HG03342 (cell line): ENCODE results near the gene NOP16.
"Not testable (repeated sequence)": the region's sequence is repeated elsewhere in the genome, so short reads cannot be mapped to it uniquely, and the experiment has no call there.

ENCODE experiments used
- ATAC-seq: cut with Tn5 transposase; IDR thresholded peaks from one replicate; pipeline ENCODE4 v1.9.1; 2021; ENCODE audit warnings: mild to moderate bottlenecking, moderate library complexity; ENCODE audit not compliant: unreplicated experiment

The NOP16 gene

GRCh38 chr5:176410486-176411180 lies 22.2 kb upstream of the NOP16 start:
- no peak for ATAC-seq

GRCh38 chr5:176409765-176410164 lies 21.4 kb upstream of the NOP16 start:
- ATAC-seq = no peak

GRCh38 chr5:176408590-176408989 lies 20.2 kb upstream of the NOP16 start:
- ATAC-seq = no peak

GRCh38 chr5:176408252-176408573 lies 19.8 kb upstream of the NOP16 start:
- not testable (repeated sequence) for ATAC-seq

GRCh38 chr5:176407456-176408251 lies 19.3 kb upstream of the NOP16 start:
- ATAC-seq = no peak

- ATAC-seq = no peak
These were observed 18.1 kb upstream of the NOP16 start for GRCh38 chr5:176406436-176407052.

- ATAC-seq = no peak
These were observed 17.4 kb upstream of the NOP16 start for GRCh38 chr5:176405656-176406435.

GRCh38 chr5:176401281-176402205 lies 13.1 kb upstream of the NOP16 start:
- ATAC-seq = no peak

- no peak for ATAC-seq
These were observed 12.2 kb upstream of the NOP16 start for GRCh38 chr5:176400382-176401156.

- no peak for ATAC-seq
These were observed 9.5 kb upstream of the NOP16 start for GRCh38 chr5:176397736-176398420.

- no peak for ATAC-seq
These were observed 7.9 kb upstream of the NOP16 start for GRCh38 chr5:176396330-176396729.

- ATAC-seq = no peak
These were observed 6.7 kb upstream of the NOP16 start for GRCh38 chr5:176394881-176395675.

- no peak for ATAC-seq
These were observed 5.7 kb upstream of the NOP16 start for GRCh38 chr5:176394096-176394495.

GRCh38 chr5:176392526-176392925 lies 4.1 kb upstream of the NOP16 start:
- no peak for ATAC-seq

GRCh38 chr5:176391999-176392398 lies 3.6 kb upstream of the NOP16 start:
- ATAC-seq = no peak

- no peak for ATAC-seq
These were observed 3.1 kb upstream of the NOP16 start for GRCh38 chr5:176391479-176391878.

GRCh38 chr5:176389135-176390123 lies 1.0 kb upstream of the NOP16 start:
- peak; percentile 30 for ATAC-seq
